NOMO-1 treated with dmso at 0.1 percent for 144 hours (cell line): ENCODE results near the gene SLC7A7.
"Not testable (repeated sequence)": the region's sequence is repeated elsewhere in the genome, so short reads cannot be mapped to it uniquely, and the experiment has no call there.

Experiments used
- DNase-seq: peaks from one replicate; lab custom pipeline; 2025; ENCODE audit not compliant: unreplicated experiment; lab: John Stamatoyannopoulos, UW

Gene SLC7A7

DNA sequence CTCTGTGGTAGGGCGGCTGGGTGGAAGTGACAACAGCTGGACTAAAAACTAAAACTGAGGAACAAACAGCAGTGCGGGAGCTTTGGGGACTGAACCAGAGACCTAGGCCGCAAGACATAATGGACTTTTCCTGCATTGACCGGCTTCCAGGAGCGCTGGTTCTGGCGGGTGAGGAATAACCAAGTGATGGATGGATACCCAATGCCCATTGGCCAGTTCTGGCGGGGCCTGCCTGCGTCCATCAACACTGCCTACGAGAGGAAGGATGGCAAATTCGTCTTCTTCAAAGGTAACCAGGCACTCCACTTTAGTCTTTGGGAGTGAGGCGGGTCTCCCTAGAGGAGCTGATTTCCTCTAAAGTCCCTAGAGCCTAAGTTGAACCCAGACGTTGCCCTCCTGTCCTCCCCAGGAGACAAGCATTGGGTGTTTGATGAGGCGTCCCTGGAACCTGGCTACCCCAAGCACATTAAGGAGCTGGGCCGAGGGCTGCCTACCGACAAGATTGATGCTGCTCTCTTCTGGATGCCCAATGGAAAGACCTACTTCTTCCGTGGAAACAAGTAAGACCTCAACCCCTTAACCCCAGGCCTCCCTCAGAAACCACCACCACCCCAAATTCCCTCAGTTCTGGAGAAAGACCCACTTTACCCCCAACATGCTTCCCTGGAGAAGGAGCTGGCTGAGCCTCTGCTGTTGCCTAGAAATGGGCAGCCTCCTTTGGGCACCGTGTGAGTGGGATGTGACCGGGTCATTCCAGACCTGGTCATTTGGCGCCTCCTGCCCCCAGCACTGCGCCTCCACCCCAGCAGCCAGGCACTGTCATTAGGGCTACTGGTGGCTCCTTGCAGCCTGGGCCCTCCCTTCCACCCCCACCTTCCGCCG is 29.2 kb upstream of the SLC7A7 start:
- no peak for DNase-seq

DNA sequence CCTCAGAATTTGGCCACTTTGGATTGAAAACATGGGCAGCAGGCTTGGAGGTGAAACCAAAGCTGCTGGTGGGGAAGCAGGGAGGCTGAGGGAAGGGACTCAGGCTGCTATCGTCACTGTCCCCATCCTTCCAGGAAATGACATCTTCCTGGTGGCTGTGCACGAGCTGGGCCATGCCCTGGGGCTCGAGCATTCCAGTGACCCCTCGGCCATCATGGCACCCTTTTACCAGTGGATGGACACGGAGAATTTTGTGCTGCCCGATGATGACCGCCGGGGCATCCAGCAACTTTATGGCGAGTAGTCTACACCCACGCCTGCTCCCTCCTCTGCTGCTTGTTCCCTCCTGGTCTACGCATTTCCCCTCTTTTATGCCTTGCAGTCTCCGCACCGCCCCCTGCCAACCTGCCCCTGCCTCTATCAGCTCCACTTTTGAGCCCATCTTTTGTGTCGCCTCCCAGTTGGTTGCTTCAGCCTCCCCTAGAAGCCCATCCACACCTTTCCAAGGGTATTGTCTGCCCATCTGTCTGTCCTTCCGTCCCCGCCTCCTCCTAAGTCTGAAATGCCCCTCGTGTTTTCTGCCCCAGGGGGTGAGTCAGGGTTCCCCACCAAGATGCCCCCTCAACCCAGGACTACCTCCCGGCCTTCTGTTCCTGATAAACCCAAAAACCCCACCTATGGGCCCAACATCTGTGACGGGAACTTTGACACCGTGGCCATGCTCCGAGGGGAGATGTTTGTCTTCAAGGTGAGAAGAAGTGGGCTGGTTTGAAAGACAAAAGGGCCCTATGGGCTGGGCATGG is 28.1 kb upstream of the SLC7A7 start:
- no peak for DNase-seq

DNA sequence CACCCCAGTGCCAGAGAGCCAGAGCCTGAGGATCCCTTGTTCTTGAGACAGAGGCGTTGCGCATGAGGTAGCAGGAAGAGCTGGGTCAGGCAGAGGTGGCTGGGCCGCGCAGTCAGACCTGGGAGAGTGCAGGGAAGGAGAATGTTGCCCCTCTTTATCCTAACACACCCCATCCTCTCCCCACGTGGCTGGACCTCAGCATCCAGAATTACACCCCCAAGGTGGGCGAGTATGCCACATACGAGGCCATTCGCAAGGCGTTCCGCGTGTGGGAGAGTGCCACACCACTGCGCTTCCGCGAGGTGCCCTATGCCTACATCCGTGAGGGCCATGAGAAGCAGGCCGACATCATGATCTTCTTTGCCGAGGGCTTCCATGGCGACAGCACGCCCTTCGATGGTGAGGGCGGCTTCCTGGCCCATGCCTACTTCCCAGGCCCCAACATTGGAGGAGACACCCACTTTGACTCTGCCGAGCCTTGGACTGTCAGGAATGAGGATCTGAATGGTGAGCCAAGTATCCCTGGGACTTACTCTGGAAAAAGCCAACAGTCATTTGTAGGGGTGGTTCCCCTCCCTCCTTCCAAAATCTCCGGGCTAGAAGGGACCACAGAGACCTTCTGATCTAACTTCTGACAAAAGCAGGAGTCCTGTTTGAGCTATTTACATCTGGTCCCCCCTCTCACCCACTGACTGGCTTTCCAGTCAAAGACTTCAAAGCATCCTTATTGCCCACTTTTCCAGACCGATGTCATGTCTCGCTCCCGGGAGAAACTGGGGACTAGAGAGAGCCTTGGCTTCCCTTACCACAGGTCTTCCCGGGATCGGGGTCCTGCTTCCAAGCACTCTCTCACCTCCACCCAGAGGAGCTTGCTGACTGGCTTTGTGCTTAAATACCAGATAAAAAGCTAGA is 27.2 kb upstream of the SLC7A7 start:
- DNase-seq: no peak

DNA sequence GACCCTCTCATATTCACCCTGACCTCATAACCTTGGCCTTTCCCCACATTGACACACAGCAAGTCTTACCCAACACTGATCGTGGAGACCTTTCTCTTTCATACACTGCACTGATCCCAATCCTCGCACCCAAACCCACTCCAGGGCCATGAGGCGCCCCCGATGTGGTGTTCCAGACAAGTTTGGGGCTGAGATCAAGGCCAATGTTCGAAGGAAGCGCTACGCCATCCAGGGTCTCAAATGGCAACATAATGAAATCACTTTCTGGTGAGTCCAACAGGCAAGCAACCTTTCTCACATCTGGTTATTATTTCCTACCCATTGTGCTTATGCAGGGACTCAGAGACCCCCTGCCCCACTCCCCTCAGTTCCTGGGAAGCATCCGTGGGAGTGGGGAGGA is 26.5 kb upstream of the SLC7A7 start:
- DNase-seq: no peak

DNA sequence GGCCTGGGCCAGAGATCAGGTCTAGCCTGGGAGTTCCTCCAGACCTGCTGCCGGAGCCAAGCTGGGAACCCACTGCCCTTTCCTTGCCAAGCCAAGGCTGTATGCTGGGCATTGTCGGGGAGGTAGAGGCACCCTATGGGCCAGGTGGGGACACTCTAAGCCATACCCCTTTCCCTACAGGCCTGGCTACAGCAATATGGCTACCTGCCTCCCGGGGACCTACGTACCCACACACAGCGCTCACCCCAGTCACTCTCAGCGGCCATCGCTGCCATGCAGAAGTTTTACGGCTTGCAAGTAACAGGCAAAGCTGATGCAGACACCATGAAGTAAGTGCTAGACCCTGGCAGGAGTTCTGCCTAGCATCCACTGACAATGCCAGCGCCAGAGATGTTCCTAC is 26.1 kb upstream of the SLC7A7 start:
- no peak for DNase-seq

DNA sequence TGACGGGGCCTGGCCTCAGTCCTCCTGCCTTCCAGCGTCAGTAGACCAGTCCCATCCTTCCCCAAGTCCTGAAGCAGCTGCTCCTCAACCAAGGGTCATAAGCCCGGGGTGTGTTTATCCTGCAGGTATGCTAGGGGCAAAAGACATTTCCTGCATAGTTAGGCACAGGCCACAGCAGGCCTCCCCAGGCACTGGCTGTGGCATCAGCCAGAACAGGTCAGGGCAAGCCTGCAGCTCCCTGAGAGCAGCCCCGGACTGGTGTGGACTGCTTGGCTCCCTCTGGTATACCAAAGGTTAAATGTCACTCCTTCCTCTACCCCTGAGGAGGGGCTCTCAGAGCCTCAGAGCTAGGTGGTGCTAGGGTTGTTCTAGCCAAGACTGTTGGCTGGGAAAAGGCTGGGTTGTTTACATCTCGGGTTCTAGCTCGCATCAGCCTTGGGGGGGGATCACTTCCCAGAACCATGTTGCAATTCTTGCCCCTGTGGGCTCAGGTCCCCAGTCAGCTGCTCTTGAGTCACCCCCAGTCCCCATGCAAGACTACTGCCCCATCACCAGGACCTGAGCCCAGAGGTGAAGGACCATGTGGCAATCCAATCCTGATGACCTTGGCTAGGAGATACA is 24.0 kb upstream of the SLC7A7 start:
- no peak for DNase-seq

DNA sequence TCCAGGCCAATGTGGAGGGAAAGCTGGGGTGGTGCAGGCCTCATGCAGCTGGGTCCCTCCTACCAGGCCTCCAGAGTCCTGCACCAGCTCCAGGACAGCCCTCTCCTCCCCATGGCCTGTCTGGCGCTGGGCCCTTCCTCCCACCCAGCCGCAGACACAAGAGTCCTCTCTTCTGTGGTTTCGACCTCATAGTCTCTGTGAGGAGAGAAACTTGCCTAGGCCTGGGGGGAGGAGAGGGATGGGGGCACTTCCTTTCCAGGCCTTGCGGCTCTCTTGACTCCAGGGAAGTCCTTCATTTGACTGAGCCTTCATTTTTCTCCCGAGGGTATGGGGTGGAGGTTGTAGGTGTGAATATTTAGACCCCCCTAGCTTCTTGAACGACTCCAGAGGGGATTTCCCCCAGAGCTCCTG is 23.4 kb upstream of the SLC7A7 start:
- DNase-seq: no peak

DNA sequence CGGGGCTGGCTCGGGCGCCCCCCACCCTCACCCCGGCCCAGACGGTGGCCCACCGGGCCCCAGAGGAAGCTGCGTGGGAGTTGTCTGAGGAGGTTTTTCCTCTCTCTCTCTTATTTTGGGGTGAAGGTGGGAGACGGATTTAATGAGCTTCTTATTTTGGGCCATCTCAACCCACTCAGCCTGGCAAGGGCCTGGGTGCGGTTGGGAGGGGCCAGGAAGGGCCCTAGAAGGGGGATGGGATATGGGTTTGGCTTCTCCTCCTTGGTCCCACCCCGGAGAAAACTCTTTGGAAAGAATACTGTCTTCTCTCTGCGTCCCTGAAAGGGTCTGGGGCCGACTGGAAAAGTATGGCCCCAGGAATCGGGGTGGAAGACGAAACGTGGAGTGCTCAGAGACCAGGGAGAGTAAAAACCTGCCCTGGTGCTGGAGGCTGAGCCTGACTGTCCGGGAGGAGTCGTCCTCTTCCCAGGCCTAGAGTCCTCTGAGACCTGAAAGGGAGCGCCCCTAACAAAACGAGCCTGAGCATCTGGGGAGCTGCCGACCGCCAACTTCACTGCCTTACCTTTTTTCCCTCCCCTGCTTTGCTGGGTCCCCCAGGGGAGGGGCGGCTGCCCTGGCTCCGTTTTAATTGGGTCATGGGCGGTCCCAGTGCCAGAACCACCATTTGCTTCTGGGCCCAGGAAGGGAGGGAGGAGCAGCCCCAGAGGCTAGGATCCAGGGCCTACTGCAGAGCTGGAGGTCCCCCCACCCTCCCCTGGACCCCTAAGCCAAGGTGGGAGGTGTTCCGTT is 22.7 kb upstream of the SLC7A7 start:
- DNase-seq: no peak

DNA sequence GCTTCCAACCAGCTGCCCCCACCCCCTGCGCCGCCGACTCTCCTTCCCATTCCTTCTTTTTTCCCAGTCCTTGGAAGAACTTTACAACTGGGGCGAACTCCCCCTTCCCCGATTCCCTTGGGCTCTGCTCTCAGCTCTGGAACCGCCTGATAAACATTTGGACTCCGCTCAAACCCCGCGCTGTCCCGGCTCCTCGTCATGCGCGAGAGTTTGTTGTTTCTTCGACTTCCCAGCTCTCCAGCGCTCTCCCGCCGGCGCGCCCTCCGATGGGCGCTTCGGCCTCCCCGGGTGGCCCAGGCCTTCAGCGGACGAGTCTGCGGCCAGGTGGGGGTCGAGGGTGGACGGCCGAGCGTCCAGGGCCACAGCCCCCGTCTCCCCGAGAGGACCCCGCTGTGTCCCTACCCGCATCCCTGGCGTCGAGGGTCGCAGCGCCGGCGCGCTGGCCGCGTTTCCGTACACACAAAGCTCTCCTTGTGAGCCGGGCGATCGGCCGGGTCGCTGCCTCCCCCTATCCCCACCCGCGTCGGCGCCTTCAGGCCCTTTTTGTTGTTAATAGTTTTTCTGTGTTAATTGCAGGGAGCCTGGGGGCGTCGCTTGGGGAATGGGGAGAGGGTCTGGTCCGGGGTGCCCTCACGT is 22.0 kb upstream of the SLC7A7 start:
- DNase-seq: no peak

DNA sequence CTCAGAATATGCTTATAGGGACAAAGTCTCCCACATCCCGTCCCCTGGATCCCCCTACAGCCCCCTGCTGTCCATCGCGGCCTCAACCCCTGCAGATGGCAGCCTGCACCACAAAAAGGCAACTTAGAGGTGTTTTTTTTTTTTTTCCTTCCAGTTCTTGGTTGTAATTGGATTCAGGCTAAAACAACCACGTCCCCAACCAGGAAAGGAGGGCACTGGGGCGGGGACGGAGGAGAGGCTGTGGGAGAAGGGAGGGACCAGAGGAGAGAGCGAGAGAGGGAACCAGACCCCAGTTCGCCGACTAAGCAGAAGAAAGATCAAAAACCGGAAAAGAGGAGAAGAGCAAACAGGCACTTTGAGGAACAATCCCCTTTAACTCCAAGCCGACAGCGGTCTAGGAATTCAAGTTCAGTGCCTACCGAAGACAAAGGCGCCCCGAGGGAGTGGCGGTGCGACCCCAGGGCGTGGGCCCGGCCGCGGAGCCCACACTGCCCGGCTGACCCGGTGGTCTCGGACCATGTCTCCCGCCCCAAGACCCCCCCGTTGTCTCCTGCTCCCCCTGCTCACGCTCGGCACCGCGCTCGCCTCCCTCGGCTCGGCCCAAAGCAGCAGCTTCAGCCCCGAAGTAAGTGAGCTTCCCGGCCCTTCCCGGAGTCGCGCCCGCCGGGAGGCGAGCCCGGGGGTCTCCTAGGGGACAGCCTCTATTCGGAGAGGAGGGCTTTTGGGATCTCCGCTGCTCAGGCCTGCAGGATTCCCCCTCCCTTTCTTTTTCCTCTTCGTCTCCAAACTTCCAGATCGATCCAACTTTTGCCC is 21.3 kb upstream of the SLC7A7 start, which contains the start of gene MMP14:
Gene MMP14, plus strand, starts transcription at position 285 of the 813 bp plus-strand sequence. Its CDS starts 233 bp downstream, at position 518.
- no peak for DNase-seq

DNA sequence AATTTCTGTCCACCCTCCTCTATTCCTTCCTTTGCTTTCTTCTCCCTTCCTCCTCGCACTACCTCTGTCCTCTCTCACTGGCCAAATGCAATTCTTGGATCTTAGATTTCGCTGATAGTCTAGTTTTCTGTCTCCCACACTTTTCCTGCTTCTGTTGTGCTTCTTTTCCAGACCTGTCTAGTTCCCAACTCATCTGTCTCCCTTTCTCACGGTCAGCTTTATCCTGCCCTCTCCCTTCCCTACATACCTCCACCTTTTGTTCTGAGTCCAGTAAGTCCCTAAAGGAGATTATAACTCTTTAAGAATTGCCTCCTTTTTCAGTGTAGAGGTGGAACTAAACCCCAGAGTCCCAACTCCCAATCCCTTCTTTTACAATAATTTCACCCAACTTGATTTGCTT is 20.3 kb upstream of the SLC7A7 start:
- DNase-seq: no peak

DNA sequence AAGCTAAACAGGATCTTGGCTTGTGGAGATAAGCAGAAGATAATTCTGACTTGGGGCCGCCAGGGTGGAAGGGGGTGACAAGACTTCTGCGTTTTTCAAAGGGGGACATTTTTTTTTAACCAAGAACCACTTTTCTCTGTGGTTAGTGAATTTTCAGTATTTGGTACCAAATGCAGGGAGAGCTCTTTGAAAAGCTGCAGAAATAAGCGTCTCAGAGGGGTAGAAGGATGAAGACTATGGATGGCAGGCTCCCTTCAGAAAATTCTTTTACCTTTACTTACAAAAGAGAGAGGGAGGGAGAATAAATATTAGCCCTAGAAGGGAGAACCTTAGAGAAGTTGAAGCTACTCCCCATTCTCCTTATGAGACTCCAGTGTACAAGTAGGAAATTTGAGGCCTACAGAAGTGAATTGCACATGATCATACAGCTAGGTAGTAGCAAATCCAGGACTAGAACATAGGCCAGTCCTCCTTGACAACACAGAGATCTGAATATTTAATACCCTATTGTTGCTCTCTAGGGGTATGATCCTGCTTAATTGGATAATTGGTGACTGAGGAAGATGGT is 15.3 kb upstream of the SLC7A7 start:
- DNase-seq: no peak

DNA sequence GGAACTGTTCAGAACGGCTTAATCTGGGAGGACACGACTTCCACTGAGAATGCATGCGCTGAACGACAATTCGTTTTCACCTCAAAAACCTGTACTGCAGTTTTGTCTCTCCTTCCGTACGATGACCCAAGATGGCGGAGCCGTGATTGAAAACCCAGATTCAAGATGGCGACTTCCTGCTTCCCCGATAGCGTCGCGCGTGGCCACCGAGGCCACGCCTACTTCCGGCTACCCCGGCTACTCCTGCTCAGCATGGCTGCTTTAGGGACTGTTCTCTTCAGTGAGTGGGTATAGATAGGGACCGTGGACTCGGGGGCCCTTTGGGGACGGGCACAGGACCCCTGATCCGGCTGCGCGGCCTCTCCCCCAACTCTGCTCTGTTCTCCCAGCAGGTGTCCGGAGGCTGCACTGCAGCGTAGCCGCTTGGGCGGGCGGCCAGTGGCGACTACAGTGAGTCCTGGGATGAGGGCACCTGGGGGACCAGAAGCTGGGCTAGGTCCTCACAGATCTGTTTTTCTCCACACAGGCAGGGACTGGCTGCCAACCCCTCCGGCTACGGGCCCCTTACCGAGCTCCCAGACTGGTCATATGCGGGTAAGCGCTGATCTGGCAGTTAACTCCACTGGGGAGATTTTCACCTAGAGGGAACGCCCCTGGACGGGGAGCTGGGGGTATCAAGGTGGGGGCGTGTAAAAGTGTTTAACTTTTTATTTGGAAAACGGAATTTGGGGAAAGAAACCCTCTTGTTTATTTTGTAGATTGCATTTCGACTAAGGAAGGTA is 14.6 kb upstream of the SLC7A7 start, which contains the start of gene MRPL52:
Gene MRPL52, plus strand, starts transcription at position 227 of the 782 bp plus-strand sequence. Its CDS starts 26 bp downstream, at position 253.
- DNase-seq: peak; percentile 88

DNA sequence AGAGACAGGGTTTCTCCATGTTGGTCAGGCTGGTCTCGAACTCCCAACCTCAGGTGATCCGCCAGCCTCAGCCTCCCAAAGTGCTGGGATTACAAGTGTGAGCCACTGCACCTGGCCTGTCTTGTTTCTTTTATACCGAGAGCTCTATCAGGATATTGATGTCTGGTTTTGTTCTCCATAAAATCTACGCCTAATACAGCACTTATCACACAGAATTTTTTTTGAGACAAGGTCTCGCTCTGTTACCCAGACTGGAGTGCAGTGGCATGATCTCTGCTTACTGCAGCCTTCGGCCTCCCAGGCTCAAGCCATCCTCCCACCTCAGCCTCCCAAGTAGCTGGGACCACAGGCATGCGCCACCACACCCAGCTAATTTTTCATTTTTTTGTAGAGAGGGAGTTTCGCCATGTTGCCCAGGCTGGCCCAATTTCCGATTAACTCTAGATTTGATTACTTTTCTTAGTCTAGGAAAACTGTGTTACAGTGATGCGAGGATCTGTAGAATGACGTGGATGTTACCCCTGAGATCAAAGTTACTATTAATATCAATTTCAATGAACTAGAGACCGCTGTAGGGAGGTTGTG is 13.9 kb upstream of the SLC7A7 start:
- not testable (repeated sequence) for DNase-seq

DNA sequence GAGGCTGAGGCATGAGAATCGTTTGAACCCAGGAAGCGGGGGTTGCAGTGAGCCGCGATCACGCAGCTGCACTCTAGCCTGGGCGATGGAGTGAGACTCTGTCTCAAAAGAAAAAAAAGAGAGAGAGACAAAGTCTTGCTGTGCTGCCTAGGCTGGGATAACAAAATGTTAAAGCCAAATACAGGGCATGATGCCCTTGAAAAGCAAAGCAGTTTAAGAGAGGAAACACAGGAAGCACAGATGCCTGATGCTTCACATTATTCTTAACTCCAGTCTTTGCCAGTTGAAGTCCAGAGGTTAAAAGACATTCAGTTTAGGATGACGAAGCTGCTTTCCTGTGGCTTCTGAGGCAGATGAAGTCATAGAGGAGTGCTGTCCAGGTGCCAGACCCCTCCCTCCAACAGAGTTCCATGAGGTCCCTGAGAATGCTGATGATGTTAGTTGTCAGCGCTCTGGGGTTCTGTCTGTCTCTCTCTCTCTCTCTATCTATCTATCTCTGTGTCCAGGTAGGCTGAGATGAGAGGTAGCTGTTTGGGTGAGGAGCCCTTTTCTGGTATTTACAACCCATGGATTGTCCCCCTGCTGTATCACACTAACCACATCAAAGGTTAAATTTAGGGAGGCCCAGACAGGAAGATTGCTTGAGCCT is 9.6 kb upstream of the SLC7A7 start:
- DNase-seq: no peak

DNA sequence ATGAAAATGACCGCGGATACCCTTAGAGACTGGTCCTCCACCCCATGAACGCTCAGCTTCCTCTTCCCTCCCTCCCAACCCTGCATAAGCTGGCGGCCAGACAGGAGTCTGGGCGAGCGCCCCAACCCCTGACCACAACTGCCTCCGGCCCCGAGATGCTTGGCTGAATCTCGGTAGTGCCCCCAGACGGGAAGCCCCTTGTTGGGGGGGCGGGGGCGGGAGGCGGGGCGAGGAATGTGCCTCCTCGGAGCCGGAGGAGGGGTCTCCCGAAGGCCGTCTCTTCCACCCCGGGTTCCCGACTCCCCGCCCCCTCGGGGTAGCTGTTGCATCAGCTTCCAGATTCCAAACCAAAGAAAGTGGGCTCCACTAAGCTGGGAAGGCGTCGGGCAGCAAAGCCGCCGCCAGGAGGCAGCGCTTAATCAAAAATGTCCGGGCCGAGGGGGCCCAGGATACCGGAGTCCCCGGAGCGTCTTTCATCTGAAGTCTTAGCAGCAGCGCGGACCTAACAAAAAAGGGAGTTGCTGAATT is 7.4 kb upstream of the SLC7A7 start:
- no peak for DNase-seq
